Ramos (cell line): Measurements from ENCODE around the gene TIE1.

Experiments
- in situ Hi-C: fragments of 300-500 bp; cut with MboI; formaldehyde crosslinking; loops from one replicate; pipeline ENCODE4 v1.14.3; 2022; ENCODE audit warnings: low sequenced_read_pairs; ENCODE audit not compliant: unreplicated experiment

Gene TIE1

DNA sequence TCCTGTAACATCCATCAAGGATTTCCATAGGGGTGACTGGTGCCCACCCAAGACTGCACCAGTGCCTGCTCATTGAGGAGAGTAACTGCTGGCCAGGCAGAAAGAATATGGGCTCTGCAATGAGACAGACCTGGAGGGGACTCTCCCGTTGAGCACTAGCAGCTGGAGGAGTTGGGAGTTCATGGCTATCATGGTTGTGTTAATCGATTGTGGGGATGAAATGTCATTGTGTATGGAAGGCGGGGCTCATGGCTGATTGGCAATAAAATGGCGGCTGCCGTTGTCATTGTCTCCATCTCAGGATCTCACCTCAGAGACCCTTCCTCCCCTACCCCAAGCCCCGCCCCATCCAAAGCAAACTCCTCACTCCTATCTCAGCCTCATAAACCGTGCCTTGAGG, 27.1 kb upstream of the TIE1 start:
- in situ Hi-C loops = no loop called here

DNA sequence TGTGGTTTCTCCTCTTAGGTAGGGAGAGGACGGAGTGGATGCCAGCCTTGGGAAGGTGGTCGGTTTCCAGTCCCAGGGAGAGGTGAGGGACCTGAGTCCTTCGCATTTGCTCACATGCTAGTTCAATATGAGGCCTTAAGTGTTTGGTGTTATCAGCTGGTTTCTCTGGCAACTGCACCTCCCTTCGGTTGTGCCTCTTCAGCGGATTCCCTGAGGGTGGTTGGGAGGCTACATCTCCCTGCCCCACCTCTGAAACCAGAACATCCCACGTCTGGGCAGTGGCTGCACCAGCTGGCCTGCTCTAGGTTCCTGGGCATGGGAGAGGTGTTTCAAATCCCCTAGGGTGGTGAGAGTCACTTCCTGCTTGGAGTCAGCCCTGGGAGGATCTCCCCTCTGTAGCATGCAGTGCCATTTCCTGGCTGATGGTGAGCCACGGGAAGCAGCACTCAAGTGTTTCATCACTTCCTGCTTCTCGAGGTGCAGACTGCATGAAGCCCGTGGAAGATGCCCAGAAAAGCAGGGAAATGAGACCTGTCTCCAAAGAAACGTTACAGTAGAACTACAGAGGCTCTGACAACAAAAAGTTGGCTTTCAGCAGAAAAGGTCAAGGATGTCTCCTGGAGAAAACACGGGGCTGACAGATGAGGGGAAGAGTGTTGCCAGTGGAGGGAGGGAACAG, 26.5 kb upstream of the TIE1 start:
- in situ Hi-C loops = no loop called here

DNA sequence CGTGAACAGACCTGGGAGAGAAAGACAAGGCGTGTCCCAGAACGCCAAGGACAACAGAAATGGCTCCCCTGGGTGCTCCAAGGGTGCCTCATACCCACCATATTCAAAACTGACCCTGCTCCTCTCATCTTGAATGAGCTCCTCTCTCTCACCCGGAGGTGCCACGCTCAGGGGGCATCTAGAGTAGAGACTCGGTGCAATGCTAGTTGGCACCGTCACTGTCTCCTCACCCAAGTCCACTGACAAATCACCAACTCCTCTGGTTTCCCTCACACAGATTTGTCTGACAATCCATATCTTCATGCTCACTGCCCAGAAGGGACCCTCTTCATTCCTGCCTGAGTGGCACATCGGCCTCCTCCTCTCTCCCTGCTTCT, 26.0 kb upstream of the TIE1 start:
- in situ Hi-C loops = no loop called here

DNA sequence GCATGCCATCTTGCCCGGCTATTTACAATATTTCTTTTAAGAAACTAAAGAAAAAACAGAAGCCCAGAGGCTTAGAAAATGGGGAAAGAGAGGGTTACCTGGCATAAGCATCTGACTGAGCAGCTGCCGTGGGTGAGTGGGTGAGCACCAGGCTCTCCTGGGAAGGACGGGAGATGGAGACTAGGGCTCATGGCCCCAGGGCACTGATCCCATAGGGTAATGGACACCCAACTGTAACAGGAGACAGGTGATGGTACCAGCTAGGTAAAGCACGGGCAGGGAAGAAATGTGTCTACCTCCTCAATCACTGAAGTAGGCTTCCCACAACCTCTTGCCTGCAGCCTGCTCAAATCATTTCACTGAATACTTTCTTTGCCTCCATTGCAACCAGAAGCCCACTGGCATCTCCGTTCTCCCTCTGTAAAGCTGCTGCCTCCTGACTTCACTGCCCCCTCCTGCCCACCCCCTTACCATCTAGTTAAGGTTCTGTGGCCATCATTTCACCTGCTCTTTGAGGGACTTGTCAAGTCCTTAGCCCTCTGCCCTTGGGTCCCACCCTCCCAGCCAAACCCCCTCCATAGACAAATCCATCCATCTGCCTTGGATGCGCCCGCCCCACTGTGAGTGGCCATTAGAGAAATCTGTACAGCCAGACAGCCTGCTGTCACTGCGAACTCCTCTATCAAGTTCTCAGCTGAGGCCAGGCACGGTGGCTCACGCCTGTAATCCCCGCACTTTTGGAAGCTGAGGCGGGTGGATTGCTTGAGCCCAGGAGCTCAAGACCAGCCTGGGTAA, 24.8 kb upstream of the TIE1 start:
- in situ Hi-C loops = no loop called here

DNA sequence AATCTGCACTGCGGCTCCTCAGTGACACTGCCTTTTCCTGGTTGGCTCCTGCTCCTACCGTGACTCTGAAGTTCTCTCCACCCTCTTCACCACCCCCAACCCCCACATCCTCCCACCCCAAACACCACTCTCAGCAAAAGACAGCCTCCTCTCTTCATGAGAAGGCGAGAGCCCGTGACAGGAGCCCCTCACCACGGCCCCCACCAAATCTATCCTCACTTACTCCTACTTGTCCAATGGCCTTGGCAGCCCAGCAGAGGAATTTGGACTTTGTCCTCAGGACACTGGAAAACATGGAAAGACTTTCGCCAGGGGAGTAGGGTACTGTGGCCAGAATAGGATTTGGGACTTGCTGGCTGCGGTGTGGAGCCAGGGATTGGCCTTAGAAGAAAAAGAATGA, 24.1 kb upstream of the TIE1 start:
- in situ Hi-C loops = no loop called here

DNA sequence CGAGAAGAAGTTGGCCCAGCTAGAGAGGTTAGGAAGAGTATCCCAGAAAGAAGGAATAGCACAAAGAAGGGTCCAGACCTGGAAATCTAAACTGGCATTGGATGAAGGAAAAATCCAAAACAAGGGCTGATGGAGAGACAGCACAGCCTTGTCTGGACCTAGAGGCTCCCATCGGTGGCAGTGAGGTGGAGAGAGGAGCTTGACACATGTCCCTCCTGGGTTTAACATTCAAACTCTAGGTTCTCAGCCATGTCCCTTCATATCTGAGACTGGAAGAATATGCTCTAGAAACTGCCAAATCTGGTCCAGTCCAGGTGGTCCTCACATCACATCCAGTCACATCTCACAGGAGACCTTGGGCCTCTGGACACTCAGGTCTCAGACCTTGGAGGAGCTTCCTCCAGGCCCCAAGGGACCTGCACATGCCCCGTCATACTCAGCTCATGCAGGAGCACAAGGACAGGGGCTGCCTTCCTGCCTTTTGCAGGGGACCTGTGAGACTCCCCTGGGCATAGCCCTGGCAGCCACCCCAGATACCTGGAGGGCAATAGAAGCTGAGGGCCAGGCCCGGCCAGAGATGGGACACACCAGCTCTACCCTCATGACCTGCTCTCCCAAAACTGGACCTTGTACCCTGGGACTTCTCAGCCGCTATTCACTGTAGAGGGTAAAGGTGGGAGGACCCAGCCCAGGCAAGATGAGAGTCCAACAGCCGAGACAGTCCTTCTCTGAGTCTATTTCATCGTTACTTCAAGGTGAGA, 23.5 kb upstream of the TIE1 start:
- in situ Hi-C loops = no loop called here

DNA sequence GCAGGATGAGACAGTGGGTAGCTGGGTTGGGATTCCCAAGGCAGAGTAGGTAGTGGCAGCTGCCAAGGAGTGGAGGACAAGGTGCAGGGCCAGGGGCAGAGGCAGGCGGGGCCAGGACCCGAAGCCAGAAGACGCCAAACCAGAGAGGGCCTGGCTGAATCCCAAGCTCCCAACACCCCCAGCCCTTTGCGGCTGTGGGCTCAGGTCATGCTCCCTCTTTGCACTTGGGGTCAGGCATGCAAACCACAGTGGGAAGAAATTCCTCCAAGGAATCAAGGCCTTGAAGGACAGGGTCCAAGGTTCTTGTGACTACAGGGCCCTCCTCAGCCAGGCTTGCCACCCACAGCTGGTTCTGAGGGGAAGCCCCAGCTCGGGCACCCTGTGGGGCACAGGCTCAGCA, 21.6 kb upstream of the TIE1 start:
- in situ Hi-C loops = no loop called here

DNA sequence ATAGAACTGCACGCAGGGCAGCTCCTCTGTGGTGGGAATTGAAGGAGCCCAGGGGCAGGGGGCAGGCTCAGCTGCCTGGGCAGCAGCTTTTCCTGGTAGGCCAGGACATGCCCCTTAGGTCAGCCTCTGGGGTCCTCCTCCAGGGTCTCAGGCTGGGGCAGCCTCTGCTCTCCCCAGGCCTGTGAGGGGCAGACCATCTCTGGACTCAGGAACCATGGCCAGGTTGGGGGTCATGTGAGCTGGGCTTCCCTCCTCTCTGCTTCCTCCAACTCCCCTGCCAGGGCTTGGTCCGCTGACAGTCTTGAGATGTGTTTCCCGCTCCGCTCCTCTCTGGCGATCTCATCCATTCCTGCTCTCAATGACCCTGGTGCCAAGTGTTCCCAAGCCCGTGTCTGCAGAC, 21.1 kb upstream of the TIE1 start:
- in situ Hi-C loops = no loop called here

DNA sequence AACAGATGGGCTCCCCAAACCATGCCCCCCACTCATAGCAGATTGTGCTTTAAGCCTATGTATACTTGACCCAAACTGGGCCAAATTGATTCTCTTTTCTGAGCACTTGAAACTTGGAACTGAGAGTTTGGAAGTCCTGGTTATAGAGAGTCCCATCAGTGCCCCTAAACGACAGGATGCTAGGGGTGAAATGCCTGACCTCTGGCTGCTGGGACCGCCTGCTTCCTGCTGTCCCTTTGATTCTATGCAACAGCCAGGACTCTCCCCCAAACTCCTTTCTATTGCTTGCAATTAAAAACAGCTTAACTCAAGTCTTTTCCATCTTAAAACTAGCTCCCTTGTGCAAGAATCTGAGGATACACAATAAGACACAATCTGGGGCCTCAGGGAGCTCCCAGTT, 20.1 kb upstream of the TIE1 start:
- in situ Hi-C loops = no loop called here

DNA sequence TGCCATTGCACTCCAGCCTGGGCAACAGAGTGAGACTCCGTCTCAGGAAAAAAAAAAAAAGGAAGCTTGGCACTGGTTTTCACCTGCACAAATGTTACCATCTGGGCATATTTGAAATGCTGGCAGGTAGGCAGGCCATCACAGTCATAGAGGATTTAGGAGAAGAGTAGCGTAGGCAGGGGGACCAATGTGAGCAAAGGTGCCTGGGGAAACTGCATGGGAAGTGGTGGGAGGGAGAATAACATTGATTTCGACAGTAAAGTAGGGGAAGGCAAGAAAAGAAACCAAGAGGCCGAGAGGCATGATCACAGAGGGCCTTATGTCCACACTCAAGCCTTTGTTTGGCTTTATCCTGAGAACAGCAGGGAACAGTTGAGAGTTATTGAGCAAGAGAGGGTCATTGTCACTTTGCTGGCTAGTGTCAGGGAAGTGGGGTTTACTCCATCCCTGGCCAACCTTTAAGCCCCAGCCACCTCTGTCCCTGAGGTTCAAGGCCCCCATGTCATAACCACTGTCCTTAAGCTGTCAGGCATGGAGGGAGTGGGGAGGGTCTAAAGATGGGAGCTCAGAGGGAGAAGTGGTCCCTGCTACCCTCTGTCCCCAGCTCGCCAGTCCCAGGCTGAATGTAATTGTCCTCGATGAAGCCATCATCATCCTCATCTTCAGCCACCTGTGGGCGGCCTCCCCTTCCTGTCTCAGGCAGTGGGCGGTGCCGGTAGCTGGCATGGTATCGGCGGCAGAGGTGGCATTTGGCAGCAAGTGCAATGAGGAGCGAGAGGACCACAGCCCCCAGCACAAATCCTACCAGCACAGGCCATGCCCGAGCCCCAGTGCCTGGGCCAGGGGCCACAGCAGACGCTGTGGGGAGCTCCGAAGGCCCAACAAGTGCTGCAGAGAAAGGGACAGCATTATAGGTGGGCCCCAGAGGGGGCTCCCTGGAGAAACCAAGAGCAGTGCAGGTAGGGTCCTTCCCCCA, 18.3 kb upstream of the TIE1 start:
- in situ Hi-C loops = no loop called here

DNA sequence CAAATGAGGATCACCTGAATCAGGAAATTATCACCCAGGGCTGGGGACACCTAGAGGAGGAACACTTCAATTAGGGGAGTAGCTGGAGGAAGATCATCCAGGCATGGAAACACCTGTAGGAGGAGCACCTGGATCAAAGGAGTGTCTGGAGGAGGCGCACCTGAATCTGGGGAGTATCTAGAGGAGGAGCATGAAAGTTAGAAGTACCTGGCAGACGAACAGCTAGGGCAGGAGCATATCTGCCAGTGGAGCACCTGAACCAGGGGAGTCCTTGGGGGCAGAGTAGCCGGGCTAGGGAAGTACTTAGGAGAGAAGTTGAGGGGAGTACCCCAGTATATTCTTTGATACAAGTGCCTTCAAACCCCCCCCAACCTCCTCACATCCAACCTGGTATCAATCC, 16.7 kb upstream of the TIE1 start:
- in situ Hi-C loops = no loop called here

DNA sequence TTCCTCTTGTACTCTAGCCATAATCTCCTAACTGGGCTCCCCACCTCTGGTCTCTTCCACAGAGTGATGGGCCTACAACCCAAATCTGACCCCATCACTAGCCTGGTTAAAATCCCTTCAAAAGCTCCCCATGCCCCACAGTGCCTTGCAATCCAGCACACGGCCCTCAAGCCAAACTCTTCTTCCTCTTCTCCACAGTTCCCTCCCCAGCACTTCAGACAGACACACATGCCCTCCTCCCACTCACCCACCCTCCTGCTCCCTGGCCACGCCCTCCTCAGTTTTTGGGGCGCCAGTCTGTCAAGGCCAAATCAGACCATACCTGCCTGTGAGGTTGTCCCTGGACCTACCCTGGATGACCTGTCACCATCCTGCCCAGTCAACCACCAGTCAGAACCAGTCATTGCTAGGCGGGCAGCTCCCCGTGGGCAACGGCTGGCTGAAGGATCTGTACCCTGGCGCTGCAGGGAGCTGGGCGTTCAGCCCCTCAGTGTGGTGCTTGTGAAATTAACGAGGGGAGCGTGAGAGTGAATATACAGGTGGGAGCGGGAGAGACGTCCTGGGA, 16.2 kb upstream of the TIE1 start:
- in situ Hi-C loops = no loop called here

DNA sequence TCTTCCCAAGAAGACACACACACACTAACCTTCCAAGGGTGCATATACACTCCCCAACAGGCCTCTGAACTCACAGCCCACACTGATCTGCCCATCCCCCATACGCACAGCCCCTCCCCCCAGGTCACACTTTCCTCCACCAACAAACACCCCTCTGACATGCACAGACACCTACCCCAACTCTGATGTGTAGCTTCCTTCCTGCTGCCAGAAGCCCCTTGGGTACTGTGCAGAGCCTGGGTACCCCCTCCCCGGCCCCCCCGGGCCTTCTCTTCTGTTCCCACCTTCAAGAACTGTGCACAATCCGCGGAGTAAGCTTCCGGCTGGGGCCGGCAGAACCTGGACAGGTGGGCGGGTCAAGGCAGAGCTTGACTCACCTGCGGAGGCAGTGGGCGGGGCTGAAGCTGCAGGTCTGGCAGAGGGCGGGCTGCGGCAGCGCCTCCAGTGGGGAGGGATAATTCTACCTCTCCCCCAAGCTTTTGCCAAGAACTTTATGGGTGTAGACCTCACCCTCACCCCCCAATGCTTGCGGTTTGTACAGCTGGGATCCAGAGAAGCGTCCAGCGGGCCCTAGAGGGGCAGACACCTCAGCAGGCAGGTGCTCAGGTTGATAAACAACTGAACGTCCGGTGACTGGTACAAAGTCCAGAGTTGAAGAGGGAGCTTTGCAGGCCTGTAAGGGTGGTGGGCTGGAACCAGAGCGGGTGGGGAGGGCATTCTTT, 15.4 kb upstream of the TIE1 start, which contains the start of gene C1orf210:
TSS of gene C1orf210 (minus strand) at position 313 of the 722 bp plus-strand sequence. CDS start 2,311 bp downstream, outside the sequence.
- in situ Hi-C loops = no loop called here

DNA sequence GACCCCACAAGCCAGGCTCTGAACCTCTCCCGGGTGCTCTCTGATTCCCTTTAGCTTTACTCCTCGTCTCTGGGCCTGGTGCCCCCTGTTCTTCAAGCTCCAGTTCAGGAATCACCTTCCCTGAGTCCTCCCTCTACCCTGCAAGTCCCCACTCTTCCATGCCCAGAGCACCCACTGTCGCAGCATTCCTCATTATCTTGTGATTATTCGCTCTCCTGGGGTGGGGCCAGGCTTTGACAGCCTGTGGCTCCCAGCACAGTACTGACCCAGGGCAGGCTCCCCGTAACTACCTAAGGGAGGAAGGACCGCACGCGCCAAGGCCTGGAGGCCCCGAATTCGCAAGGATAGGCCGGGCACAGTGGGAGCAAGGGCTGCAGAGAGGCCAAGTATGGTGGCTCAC, 14.7 kb upstream of the TIE1 start:
- in situ Hi-C loops = no loop called here

DNA sequence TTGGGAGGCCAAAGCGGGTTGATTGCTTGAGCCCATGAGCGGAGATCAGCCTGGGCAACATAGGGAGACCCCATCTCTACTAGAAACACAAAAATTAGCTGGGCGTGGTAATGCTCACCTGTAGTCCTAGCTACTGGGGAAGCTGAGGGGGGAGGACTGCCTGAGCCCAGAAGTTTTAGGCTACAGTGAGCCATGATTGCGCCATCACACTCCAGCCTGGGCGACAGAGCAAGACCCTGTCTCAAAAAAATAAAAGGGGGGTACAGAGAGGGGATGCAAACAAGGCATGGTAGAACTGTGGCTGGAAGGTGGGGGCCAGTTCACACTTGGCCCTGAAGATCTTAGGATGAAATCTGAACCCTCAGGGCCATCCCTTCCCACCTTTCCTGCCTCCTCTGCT, 14.2 kb upstream of the TIE1 start:
- in situ Hi-C loops = no loop called here

DNA sequence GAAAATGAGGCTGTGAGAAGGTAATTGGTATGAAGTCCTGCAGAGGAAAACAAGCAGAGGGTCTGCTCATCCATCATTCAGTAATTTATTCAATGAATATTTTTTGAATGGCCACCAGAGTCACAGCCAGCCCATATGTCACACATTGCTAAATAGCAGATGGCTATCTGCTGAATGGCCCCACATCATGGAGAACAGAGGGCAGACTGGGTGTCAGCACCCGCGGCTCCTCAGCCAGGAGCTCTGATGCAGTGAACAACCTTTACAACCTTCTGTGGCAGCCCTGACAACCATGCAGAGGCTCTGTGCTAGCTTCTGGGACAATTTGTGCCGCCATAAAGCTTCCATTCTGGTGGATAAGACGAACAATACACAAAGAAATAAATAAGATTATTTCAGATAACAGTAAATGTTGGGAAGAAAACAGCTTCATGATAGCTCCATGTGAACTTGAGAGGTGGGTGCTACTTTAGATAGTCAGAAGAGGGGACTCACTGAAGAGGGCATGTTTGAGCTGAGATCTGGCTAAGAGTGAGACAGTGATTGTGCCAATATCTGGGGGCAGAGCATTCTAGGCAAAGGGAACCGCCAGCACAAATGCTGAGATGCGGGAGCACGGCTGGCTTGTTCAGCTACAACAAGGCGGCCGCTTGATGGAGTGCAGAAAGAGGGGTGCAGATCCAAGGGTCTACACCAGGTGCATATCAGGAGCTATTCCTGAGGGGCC, 12.6 kb upstream of the TIE1 start:
- in situ Hi-C loops = no loop called here

DNA sequence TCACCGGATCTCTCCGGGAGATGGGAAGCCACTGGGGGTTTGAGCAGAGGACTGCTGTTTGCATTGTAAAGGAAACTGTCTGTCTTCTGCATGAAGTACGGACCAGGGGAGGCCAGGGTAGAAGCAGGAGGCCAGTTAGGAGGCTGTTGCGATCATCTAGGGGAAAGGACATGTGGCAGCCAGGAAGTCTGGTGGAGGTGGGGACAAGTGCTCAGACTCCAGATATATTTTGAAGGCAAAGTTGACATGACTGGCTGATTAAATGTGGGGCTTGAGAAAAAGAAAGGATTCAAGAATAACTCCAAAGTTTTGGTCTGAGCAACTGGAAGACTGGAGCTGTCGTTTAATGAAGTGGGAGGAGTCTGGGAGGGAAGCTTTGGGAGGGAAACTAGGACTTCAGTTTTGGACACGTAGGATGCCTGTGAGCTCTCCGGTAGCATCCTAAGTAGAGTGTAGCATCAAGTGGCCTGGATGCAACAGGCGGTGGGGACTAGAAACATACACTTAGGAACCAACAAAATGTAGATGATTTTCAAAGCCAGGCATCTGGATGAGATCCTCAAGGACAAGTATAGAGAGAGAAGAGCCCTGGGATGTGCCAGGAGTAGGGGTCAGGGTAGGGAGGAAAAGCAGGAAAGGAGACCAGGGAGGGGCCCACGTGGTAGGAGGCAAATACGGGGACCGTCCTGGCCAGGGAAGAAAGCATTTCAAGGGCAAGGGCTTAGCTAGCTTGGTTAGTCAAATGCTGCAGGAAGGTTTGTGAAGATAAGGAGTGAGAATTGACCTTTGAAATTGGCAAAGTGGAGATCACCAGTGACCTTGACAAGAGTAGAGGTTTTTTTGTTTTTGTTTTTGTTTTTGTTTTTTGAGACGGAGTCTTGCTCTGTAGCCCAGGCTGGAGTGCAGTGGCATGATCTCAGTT, 11.7 kb upstream of the TIE1 start:
- in situ Hi-C loops = no loop called here
